GM23338 (cell line): Measurements from ENCODE around the gene NSD2.

Experiments
- CREB1 ChIP-seq: fragments of 250-450 bp; sonication (Bioruptor Pico); IDR thresholded peaks from 2 replicates; pipeline ENCODE4 v1.5.0; 2020; ENCODE audit warnings: low read depth, mild to moderate bottlenecking, moderate library complexity
- CTCF ChIP-seq, 2 experiments: fragments of 200-600 bp in 1 of 2; sonication (generic) in 1 of 2; conservative IDR thresholded peaks; 2 replicates each; pipeline versions ENCODE4 v1.5.1 to v1.6.1; 2016 to 2017; ENCODE audit warnings: antibody characterized with exemption in 2 of 2, low read depth in 2 of 2, mild to moderate bottlenecking in 2 of 2, moderate library complexity in 1 of 2
- EZH2 ChIP-seq: fragments of 200-600 bp; sonication (generic); IDR thresholded peaks from one replicate; pipeline ENCODE4 v1.8.0; 2017; ENCODE audit warnings: antibody characterized with exemption, mild to moderate bottlenecking, low read depth; ENCODE audit not compliant: unreplicated experiment
- EZH2phosphoT487 ChIP-seq: fragments of 200-600 bp; sonication (generic); IDR thresholded peaks from one replicate; pipeline ENCODE4 v1.8.1; 2018; ENCODE audit warnings: antibody characterized with exemption; ENCODE audit not compliant: unreplicated experiment
- JUNB ChIP-seq: IDR thresholded peaks from one replicate; pipeline ENCODE4 v1.6.1; 2016; ENCODE audit warnings: antibody characterized with exemption; ENCODE audit not compliant: unreplicated experiment
- NANOG ChIP-seq: IDR thresholded peaks from 2 replicates; pipeline ENCODE4 v1.6.1; 2016; ENCODE audit warnings: antibody characterized with exemption, borderline replicate concordance
- POLR2AphosphoS5 ChIP-seq: IDR thresholded peaks from 2 replicates; pipeline ENCODE4 v1.6.1; 2016; ENCODE audit warnings: antibody characterized with exemption, low read depth
- REST ChIP-seq: IDR thresholded peaks from one replicate; pipeline ENCODE4 v1.6.1; 2018; ENCODE audit warnings: antibody characterized with exemption; ENCODE audit not compliant: unreplicated experiment
- STAT1 ChIP-seq: IDR thresholded peaks from one replicate; pipeline ENCODE4 v1.6.1; 2016; ENCODE audit warnings: antibody characterized with exemption; ENCODE audit not compliant: unreplicated experiment
- ZNF114 ChIP-seq: fragments of 250-450 bp; sonication (Bioruptor Pico); IDR thresholded peaks from 2 replicates; pipeline ENCODE4 v1.5.0; 2020; ENCODE audit warnings: mild to moderate bottlenecking, moderate library complexity
- ZNF331 ChIP-seq: fragments of 250-450 bp; sonication (Bioruptor Pico); IDR thresholded peaks from 2 replicates; pipeline ENCODE4 v1.5.0; 2020; ENCODE audit warnings: low read depth, mild to moderate bottlenecking, moderate library complexity
- ZNF462 ChIP-seq: fragments of 250-450 bp; sonication (Bioruptor Pico); IDR thresholded peaks from 2 replicates; pipeline ENCODE4 v1.5.0; 2020; ENCODE audit warnings: mild to moderate bottlenecking, moderate library complexity
- TF ChIP-seq, protein P1 (sequence below): IDR thresholded peaks from 2 replicates; pipeline ENCODE4 v1.6.1; 2016; ENCODE audit warnings: antibody characterized with exemption

DNA sequence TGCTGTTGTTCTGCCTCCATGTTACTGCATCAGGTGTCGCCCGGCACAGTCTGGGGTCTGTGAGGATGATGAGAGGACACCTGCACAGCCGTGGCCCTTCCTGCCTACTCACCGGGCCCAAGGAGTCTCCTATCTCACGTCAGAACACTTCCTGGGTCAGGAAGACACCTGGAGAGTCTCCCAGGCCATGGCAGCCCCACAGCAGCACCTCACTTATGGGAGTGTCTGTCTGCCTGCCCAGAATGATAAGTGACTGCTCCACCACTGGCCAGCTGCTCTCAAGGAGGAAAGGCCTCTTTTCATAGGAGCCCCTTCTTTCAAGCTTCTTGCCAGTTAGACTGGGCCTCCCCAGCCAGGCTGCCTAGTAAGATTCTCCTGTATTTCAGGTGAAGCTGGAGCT is 81.5 kb downstream of the NSD2 start:
- TF ChIP-seq CTCF (conservative IDR thresholded peaks at IDR 0.05; ENCODE audit: low read depth in 2 of 2) (no peak), NANOG (no peak), EZH2 (no peak), POLR2AphosphoS5 (no peak), EZH2phosphoT487 (no peak), ZNF114 (CRISPR knock-in tag) (no peak), REST (no peak), JUNB (no peak), CREB1 (no peak), ZNF462 (CRISPR knock-in tag) (no peak), ZNF331 (CRISPR knock-in tag) (no peak), STAT1 (no peak)
- TF ChIP-seq, protein P1, sequence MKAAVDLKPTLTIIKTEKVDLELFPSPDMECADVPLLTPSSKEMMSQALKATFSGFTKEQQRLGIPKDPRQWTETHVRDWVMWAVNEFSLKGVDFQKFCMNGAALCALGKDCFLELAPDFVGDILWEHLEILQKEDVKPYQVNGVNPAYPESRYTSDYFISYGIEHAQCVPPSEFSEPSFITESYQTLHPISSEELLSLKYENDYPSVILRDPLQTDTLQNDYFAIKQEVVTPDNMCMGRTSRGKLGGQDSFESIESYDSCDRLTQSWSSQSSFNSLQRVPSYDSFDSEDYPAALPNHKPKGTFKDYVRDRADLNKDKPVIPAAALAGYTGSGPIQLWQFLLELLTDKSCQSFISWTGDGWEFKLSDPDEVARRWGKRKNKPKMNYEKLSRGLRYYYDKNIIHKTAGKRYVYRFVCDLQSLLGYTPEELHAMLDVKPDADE: no peak
